HG02943 (cell line): Measurements from ENCODE around the gene LY6G5C.

ENCODE experiments used
- ATAC-seq: cut with Tn5 transposase; IDR thresholded peaks from one replicate; pipeline ENCODE4 v1.9.1; 2021; ENCODE audit warnings: mild to moderate bottlenecking, low read depth, moderate library complexity; ENCODE audit not compliant: unreplicated experiment

LY6G5C gene

GRCh38 chr6:31663126-31663960 lies 17.5 kb downstream of the LY6G5C start:
- ATAC-seq = no peak

GRCh38 chr6:31662124-31662723 lies 18.6 kb downstream of the LY6G5C start:
- ATAC-seq = no peak

GRCh38 chr6:31661262-31662123 lies 19.4 kb downstream of the LY6G5C start:
- ATAC-seq = no peak

GRCh38 chr6:31660381-31661261 lies 20.2 kb downstream of the LY6G5C start, which contains the start of gene C6orf47:
Gene C6orf47 (minus strand): TSS chr6:31660778. CDS start chr6:31659947, 831 bp downstream.
- ATAC-seq = no peak

- no peak for ATAC-seq
These were observed 21.1 kb downstream of the LY6G5C start for GRCh38 chr6:31659649-31660380.

- no peak for ATAC-seq
These were observed 21.8 kb downstream of the LY6G5C start for GRCh38 chr6:31658983-31659648.

GRCh38 chr6:31658158-31658688 lies 22.6 kb downstream of the LY6G5C start:
- no peak for ATAC-seq

GRCh38 chr6:31657406-31658157 lies 23.3 kb downstream of the LY6G5C start:
- ATAC-seq = no peak

- ATAC-seq = no peak
These were observed 25.3 kb downstream of the LY6G5C start, which contains the start of gene APOM for GRCh38 chr6:31655349-31656237. Gene APOM (plus strand): TSS chr6:31655894. CDS start chr6:31655967, 73 bp downstream.

- no peak for ATAC-seq
These were observed 26.1 kb downstream of the LY6G5C start for GRCh38 chr6:31654574-31655348.

- ATAC-seq = peak; percentile 68
These were observed 27.7 kb downstream of the LY6G5C start for GRCh38 chr6:31652925-31653724.

- ATAC-seq = peak; percentile 27
These were observed 29.2 kb downstream of the LY6G5C start for GRCh38 chr6:31651602-31652191.

- no peak for ATAC-seq
These were observed 35.5 kb downstream of the LY6G5C start for GRCh38 chr6:31645325-31645724.

GRCh38 chr6:31643818-31644454 lies 36.9 kb downstream of the LY6G5C start:
- no peak for ATAC-seq
